Measurements from ENCODE around the gene DNAJB7.
"Not testable (repeated sequence)": the region's sequence is repeated elsewhere in the genome, so short reads cannot be mapped to it uniquely, and the experiment has no call there.

DNAJB7 gene

DNA sequence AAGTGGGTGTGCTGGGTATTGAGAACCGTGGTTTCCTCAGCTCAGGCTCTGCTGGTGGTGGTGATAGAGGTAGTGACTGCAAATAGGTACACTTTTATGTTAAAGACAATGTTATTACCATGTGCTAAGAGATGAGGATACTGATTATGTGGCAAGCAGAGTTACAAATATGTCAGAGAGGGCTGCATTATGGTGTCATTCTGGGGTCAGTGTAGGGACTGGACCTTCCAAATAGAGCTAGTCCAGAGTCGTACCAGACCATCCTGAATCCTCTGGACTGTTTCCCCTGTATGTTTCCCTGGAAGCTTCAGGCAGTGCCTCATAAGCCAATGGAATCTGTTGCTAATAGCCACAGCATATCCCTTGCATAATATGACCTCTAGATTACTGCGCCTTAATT, at the start of gene DNAJB7:
Gene DNAJB7 (minus strand): TSS at position 101 of the 400 bp plus-strand sequence. CDS start 119 bp downstream, outside the sequence.
- no peak for FAIRE-seq

DNA sequence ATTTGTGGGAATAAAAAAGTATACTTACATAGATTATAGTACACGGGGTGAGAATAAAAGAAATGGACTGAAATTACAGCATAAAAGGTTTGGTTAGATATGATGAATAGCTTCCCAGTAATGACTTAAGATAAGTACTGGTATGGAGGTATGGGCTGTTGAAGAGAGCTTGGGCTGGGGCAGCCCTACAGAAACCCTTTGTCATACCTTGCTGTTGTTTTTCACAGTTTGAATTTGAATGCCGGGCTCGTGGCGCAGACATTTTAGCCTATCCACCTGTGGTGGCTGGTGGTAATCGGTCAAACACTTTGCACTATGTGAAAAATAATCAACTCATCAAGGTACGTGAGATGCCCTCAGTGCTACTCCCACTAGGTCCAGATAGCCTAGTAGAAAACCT, 47.0 kb upstream of the DNAJB7 start:
- no peak for FAIRE-seq

DNA sequence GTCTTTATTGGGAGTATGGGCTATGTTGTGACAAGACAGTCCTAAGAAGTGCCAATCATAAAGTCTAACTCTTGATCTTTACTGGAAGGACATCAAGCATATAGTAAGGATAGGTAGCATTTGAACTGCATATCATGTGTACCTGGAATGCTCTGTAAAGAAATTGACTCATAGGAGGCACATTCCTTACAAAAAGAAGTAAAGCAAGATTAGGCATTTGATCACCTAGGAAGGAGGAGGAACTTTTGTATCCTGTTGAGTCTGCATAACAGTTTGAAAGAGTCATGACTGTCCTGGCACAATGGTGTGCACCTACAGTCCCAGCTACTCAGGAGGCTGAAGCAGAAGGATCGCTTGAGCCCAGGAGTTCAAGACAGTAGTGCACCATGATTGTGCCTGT, 42.2 kb upstream of the DNAJB7 start:
- no peak for FAIRE-seq

DNA sequence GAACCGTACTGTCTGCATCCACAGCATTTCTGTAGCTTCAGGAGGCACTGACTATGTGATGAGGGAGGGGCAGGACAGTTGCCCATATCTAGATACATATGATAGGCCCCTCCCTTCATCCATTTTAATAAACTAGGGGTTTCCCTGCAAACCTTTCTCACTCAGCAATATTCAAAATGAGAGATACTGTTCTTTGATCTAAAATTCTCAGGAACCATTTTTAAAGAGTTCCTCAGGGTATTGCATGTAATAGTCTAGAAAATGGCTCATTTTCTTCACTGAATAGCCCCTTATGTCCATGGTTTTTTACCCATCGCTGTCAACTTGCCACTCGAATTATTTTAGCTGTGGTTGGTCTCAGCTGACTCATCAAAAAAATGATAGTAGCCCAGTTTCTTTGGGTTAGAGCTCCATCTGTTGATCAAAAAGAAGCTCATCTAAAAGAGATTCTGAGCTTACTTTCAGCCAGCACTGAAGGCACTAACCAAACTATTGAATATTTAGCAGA, 37.0 kb upstream of the DNAJB7 start:
- peak; percentile 77 for FAIRE-seq

DNA sequence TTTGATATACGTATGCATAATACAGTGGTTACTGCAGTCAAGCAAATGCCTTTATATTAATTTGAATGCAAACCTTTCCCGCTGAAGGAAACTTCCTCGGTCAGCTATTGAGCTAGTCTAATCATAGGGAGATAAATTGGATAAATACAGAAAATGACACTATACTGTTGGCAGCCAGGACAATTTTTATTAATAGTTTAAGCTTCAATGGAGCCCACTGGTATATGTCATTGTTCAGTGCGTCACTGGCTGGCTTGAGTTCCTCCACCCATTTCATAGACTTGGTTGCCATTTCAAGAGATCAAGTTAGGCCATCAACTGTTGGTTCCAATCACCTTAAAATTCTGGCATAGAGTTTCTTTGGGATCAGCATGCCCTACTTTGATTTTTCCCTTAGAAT, 32.5 kb upstream of the DNAJB7 start:
- FAIRE-seq, result no peak

DNA sequence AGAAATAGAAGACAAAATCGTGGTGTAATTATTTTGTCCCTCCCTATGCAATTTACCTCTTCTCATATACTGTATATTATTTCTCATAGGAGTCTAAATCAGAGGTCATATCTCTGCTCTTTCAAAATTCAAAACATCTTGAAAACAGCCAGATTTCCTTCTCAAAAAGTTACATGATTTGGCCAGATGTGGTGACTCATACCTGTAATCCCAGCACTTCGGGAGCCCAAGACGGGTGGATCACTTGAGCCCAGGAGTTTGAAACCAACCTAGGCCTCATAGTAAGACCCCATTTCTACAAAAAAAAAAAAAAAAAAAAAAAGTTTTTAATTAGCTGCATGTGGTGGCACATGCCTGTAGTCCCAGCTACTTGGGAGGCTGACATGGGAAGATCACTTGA, 29.0 kb upstream of the DNAJB7 start:
- FAIRE-seq, result no peak

DNA sequence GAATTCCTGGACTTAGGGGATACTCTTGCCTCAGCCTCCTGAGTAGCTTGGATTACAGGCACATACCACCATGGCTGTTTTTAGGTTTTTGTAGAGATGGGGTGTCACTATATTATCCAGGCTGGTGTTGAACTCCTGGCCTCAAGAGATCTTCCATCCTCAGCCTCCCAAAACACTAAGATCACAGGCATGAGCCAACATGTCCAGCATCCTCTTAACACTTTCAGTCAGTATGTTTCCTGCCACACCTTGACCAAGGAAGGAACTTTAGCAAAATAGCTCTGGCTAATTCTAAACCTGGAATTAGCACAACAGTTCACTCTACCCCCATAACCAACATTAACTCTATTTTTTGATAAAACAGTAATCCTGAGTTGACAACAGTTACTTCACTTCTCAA, 27.2 kb upstream of the DNAJB7 start:
- FAIRE-seq, result no peak

DNA sequence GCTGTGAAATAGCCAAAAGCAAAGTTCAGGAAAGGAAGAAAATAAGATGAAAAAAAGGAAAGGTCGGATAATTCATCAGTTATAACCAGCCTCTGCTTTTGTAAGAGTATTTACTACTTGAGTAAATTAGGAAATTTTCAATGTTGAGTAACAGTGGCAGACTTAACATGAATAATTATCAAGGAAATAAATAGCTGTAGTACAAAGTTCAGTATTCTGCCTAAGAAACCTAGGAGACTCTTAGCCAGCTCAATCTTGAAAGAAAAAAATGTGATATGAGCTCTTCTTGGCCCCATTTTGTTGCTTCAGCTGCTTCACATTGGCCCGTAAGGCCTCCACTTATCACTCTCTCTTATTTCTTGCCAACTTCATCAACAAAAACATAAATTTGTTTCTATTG, 17.0 kb upstream of the DNAJB7 start:
- FAIRE-seq, result no peak

DNA sequence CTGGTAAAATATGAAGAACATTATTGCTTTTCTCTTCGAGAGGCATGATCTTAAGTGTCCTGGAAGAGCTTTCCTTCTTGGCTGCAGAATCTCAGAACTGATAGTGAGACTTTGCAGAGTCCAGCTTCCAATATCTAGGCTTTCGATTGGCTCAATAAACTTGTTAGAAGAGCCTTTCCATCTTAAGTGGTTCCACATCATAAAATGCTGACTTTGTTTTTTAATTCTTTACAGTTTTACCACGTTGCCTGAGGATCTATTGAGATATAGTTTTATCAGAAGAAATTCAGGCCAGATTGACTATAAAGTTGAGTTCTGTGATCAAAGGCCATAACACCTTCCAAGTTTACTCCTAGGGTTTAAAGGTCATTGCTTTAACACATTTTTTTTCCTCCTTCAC, 15.6 kb upstream of the DNAJB7 start:
- FAIRE-seq, result no peak

DNA sequence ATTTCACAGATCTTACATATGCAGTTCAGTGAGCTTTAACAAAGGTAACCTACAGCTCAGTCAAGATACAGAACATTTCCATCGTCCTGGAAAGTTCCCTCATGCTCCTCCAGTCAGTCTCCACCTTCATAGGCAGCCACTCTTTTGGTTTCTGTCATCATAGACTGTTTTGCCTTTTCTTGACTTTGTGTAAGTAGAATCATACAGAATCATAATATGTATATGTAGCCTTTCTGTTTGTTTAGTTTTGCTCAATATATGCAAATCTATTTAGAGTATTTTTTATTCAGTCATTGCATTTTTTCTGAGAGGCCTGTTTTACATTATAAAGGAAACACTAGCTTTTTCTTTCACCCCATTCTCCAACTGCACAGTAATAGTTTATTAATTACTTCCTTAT, 15.0 kb upstream of the DNAJB7 start:
- FAIRE-seq, result no peak

DNA sequence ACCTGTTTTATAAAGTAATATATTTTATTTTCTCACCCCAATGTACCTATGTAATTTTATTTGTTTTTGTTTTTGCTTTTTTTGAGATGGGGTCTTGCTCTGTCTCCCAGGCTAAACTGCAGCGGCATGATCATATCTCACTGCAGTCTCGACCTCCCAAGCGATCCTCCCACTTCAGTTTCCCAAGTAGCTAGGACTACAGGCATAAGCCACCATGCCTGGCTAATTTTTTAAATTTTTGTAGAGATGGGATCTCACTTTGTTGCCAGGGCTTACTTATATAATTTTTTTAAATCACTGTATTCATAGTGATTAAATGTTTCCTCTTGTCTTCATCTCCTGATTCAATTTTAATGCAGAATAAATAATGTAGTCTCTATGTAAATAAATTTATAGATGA, 13.2 kb upstream of the DNAJB7 start:
- FAIRE-seq, result no peak

DNA sequence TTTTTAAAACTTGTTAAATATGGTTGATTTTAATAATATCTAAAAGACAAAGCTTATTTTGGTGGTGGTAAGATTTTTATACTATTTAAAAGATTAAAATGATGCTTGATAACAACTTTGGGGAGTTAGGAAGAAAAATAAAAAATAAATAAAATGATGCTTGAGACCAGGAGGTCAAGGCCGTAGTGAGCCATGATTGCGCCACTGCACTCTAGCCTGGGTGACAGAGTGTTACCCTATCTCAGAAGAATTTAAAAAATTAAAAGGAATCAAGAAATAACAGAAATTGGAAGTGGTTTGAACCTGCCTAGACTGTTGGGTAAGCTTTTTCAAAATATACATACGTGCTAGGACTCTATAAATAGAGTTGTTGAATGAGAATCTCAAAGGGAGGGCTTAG, 12.1 kb upstream of the DNAJB7 start:
- no peak for FAIRE-seq

DNA sequence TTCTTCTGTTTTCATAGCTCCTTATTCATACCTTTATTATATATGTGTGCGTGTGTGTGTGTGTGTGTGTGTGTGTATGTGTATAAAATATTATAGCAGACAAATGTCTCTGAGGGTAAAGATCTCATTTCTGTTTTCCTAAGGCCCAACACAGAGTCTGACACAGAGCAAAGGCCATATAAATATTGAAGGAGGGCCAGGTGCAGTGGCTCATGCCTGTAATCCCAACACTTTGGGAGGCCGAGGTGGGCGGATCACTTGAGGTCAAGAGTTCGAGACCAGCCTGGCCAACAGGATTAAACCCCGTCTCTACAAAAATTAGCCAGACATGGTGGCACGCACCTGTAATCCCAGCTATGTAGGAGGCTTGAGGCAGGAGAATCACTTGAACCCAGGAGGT, 6.5 kb upstream of the DNAJB7 start:
- not testable (repeated sequence) for FAIRE-seq

DNA sequence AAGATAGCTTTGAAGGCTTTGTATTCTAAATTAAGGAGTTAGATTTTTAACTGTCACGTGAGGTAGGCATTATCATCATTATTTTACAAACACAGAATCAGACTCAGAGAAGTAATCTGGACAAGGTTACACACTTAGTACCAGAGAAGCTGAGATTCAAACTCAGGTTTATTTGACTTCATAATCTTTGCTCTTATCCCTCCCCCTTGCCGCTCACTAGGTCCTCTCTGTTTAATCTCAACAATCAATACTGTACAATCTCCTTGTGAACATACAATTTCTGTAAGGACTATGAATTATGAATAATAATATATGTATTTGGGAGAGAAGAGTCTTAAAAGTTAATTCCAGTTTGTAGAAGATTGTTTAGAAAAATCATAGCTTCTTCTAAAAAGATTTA, 5.2 kb upstream of the DNAJB7 start:
- FAIRE-seq, result no peak

DNA sequence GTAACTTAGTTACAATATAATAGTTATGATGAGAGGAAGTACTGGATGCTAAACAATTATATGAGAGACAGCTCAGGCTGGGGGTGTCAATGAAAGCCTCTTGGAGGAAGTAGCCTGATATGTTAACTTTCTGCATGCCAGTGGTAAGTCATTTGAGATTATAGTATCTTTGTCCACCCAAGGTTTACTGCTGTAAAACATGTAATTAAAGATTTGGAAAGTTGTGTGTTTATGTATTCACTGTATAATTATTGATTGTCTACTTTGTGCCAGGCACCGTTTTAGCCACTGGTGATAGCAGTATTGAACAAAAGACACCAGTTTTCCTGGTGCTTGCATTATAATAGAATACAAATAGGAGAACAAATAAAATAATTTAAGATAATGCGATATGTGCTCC, 624 bp upstream of the DNAJB7 start:
- FAIRE-seq, result no peak

DNA sequence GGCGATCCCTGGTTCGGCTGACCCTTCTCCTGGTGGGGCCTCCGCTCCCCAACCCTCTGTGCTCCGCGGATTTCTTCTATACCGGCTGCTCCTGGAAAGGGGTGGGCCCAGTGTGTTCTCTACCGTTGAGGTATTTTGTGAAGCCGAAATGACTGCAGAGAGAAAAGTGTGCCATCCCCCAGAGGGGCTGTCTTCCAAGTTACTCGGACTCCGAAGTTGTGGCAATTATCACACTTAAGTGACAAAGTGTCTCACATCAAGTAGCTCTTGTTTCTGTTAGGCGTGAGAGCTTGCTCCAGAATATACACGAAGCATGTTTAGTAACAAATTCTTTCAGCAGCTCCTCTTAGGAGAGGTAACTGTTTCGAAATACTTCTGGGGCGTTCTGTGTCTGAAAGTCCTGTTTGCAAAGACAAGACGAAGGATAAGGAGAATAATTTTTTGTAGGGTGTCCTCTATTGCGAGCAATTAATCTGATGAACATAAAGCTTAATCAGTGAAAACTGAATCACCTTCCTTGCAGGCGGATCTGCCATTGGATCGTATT, 4.5 kb downstream of the DNAJB7 start:
- FAIRE-seq, result no peak

DNA sequence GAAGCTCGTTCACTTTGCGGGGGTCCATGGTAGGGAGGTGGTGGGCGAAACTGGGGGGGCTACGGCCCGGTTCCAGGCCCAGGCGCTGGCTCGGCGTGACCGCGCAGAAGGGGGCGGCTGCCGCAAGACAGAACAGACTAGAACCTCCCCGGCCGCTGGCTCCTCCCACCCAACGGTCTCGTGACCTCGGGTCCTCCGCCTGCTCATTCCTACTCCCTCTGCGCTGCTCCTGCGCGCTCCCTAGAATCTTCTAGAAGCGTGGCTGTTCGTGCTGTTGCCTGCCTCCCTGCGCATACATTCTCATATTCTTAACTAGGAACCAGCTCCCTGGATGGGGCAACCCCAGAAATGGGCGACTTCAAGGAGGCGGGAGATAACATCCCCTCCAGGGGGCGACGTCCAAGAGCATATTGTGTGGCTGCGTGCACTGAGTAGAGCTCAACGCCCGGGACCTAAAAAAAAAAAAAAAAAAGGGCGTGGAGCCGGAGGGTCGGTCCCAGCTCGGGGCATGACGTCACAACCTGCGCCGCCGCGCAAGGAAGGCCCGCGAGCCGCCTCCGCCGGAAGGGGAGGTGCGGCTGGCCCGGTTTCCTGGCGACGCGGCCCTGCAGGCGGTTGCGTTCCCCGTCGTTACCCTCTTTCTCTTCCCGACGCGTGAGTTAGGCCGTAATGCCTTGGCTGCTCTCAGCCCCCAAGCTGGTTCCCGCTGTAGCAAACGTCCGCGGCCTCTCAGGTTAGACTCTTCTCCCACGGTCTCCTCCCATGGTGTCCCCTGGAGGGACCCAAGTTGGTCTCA, 5.2 kb downstream of the DNAJB7 start, which contains the start of the genes ST13 and XPNPEP3:
Gene ST13 (minus strand): TSS at position 127 of the 796 bp plus-strand sequence. CDS start 99 bp downstream, at position 28.
Gene XPNPEP3 (plus strand): TSS at position 636 of the 796 bp plus-strand sequence. CDS start 34 bp downstream, at position 670.
- peak; percentile 78 for FAIRE-seq

DNA sequence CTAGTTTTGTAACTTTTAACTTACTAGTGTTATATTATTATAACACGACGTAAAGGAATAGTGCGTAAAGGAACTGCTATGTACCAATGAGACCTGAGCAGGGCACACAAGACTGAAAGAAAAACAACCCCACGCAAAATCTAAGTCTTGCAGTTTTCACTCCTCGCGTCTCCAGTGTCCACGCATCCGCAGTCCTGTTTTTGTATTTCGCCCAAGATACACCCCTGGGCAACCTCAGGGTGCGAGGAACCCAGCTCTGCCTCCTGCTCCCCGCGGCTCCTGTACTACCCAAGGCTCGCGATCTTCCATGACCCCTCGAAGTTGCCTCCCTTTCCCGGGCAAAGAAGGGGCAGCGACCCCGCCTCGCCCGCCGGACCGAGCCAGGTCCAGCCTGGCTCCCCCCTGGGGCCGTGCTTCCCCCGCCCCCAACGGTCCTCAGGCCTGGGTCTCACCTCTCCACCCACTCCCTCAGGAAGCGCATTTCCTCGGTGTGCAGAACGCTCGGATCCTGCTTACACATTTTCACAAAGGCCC, 5.9 kb downstream of the DNAJB7 start:
- no peak for FAIRE-seq

DNA sequence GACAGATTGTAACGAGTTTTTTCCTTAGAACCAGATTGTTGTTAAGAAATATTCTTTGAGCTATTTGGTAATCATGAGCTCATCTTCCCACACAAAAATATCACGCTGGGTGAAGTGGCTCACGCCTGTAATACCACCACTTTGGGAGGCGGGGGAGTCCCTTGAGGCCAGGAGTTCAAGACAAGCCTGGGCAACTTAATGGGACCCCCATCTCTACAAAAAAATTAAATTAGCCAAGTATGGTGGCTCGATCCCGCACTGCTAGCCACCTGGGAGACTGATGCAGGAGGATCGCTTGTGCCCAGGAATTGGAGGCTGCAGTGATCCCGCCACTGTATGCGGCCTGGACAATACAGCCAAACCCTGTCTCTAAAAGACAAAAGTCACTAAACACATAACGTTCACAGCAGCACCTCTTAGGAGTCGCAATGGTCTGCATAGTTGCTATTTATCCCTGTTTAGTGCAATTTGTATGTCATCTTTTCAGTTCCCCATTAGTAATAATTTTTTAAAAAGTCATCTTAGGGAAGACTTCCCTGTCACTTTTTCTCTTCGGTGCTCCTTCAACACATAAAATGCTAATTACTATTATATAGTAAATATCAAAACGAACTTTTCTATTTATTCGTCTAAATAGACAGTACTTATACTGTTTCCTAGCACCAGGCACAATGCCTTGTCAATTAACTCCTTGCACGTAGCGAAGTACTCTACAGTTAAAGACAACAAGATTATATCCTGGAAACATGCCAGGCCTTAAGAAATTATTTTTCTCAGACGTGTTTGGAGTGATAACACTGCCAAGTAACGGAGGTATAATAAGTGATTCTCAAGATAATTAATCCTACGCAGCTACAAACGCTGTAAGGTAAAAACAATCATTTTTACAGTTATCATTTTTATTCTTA, 6.6 kb downstream of the DNAJB7 start:
- no peak for FAIRE-seq

DNA sequence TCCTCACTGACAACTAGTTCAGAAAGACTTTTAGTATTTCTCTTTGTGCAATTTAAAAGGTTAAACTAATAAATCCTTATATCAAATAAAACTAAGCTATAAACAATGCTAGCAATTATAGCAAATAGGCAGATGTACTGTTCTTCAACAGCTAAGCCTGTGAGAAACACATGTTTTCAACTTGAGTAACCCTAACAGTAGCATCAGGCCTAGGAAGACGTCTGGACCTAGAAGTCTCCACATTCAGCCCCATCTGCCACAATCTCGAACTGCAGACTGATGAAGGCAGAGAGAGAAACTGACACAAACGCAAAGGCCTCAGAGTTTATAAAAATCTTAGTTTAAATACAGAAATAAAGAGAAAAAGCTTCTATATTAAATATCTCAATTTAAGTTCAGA, 8.0 kb downstream of the DNAJB7 start:
- no peak for FAIRE-seq

DNA sequence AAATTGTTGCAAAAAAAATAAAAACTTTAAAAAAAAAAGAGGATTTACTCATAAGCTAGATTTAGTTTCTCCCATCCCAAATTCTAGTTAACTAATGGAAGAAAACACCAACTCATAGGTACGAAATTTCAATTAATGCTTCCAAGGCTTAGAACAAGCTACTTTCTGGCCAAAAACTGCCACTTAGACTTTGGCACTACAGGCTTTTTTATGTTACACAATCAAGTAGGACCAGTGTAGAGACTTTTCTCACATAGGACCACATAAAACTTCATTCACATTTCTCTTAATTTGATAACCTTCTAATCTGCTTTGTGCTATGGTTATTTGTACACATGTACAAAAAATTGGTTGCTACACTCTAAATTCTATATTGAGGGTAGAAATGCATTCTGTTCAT, 8.6 kb downstream of the DNAJB7 start:
- no peak for FAIRE-seq

DNA sequence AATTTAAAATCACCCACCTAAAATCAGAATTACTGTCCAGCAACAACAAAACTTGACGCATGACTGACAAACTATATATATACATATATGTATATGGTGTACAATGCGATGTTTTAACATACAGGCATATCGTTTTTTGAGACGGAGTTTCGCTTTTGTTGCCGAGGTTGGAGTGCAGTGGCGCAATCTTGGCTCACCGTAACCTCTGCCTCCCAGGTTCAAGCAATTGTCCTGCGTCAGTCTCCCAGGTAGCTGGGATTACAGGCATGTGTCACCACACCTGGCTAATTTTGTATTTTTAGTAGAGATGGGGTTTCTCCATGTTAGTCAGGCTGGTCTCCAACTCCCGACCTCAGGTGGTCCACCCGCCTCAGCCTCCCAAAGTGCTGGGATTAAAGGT, 16.1 kb downstream of the DNAJB7 start:
- not testable (repeated sequence) for FAIRE-seq

DNA sequence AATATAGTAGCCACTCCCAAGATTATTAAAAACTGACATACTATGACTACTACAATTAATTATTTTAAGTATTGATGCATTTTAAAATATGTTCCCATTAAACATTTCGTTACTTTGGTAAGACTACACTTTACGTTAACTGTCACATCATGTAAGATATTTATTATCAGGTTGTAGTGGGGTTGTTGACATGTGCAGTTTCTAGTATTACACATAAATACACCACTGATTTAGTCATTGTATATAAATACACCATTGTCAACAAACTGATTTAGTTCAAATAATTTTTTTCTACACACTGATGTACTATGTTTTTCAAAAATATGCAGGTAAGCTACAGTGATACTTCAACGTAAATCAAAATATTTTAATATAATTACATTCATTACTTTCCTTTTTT, 17.0 kb downstream of the DNAJB7 start:
- no peak for FAIRE-seq
